Parathyroid adenoma (tissue), 2 donors: Measurements from ENCODE around the gene BRAF.
"Not testable (repeated sequence)": the region's sequence is repeated elsewhere in the genome, so short reads cannot be mapped to it uniquely, and the experiment has no call there.

Source experiments
- H2AFZ ChIP-seq: fragments of 300-600 bp; sonication (generic); one replicate; pipeline ENCODE4 v1.7.0; 2017; ENCODE audit warnings: antibody characterized with exemption, mild to moderate bottlenecking
- H3K27ac ChIP-seq: fragments of 300-600 bp; sonication (generic); one replicate; pipeline ENCODE4 v1.7.0; 2017
- H3K27me3 ChIP-seq: fragments of 300-600 bp; sonication (generic); one replicate; pipeline ENCODE4 v1.7.0; 2017; ENCODE audit warnings: low read length; ENCODE audit not compliant: control insufficient read depth, insufficient read depth
- H3K36me3 ChIP-seq: fragments of 300-600 bp; sonication (generic); one replicate; pipeline ENCODE4 v1.7.0; 2017; ENCODE audit warnings: low read length; ENCODE audit not compliant: control insufficient read depth, insufficient read depth
- H3K4me1 ChIP-seq: fragments of 300-600 bp; sonication (generic); one replicate; pipeline ENCODE4 v1.7.0; 2017; ENCODE audit warnings: control low read depth
- H3K4me2 ChIP-seq: fragments of 300-600 bp; sonication (generic); one replicate; pipeline ENCODE4 v1.7.0; 2017; ENCODE audit warnings: low read length
- H3K4me3 ChIP-seq: fragments of 300-600 bp; sonication (generic); one replicate; pipeline ENCODE4 v1.7.0; 2017; ENCODE audit warnings: low read depth, low read length
- H3K79me2 ChIP-seq: fragments of 300-600 bp; sonication (generic); one replicate; pipeline ENCODE4 v1.7.0; 2017; ENCODE audit warnings: control low read depth
- H3K9ac ChIP-seq: fragments of 300-600 bp; sonication (generic); one replicate; pipeline ENCODE4 v1.7.0; 2017; ENCODE audit warnings: mild to moderate bottlenecking
- H3K9me3 ChIP-seq: fragments of 300-600 bp; sonication (generic); one replicate; pipeline ENCODE4 v1.7.0; 2017; ENCODE audit warnings: low read length; ENCODE audit not compliant: control insufficient read depth
- CTCF ChIP-seq: fragments of 300-600 bp; sonication (generic); IDR thresholded peaks from one replicate; pipeline ENCODE4 v1.7.0; 2017; ENCODE audit warnings: antibody characterized with exemption, mild to moderate bottlenecking
- donor health status: primary hyperparathyroidism.

The BRAF gene

GRCh38 chr7:140678816-140679130, 246.0 kb downstream of the BRAF start:
- Histone ChIP-seq H3K9ac (no peak overlapping the region), H3K27ac (no peak overlapping the region), H3K9me3 (no peaks in the 10 kb centered on the region), H3K4me2 (no peak overlapping the region), H3K4me1 (peaks cover 6% of the 10 kb centered on the region), H3K4me3 (no peak overlapping the region), H3K36me3 (no peaks in the 10 kb centered on the region), H3K27me3 (no peaks in the 10 kb centered on the region), H3K79me2 (peaks cover 3% of the 10 kb centered on the region), H2AFZ (no peak overlapping the region)
- no peak for TF ChIP-seq CTCF

- TF ChIP-seq CTCF: no peak
- H3K36me3 ChIP-seq: no peaks in the 10 kb centered on the region
- H3K9me3 ChIP-seq: no peaks in the 10 kb centered on the region
- H3K9ac ChIP-seq: no peak overlapping the region
- H3K27me3 ChIP-seq: no peaks in the 10 kb centered on the region
- H3K4me1 ChIP-seq: peaks cover 9% of the 10 kb centered on the region
- no peak overlapping the region for H3K4me2 ChIP-seq
- H2AFZ ChIP-seq: no peak overlapping the region
- peaks cover 3% of the 10 kb centered on the region for H3K79me2 ChIP-seq
- H3K27ac ChIP-seq: no peak overlapping the region
- no peak overlapping the region for H3K4me3 ChIP-seq
These were observed 246.5 kb downstream of the BRAF start for GRCh38 chr7:140678081-140678815.

GRCh38 chr7:140677496-140677895, 247.2 kb downstream of the BRAF start:
- H3K4me3 ChIP-seq: no peak overlapping the region
- H3K79me2 ChIP-seq: peaks cover 3% of the 10 kb centered on the region
- no peaks in the 10 kb centered on the region for H3K27me3 ChIP-seq
- peaks cover 9% of the 10 kb centered on the region for H3K4me1 ChIP-seq
- H3K9me3 ChIP-seq: no peaks in the 10 kb centered on the region
- H3K27ac ChIP-seq: no peak overlapping the region
- no peak for TF ChIP-seq CTCF
- H3K9ac ChIP-seq: no peak overlapping the region
- H2AFZ ChIP-seq: no peak overlapping the region
- H3K36me3 ChIP-seq: no peaks in the 10 kb centered on the region
- H3K4me2 ChIP-seq: no peak overlapping the region

GRCh38 chr7:140676956-140677355, 247.8 kb downstream of the BRAF start:
- H3K9ac ChIP-seq, H3K27ac ChIP-seq, H3K79me2 ChIP-seq, H3K36me3 ChIP-seq, H3K27me3 ChIP-seq, H3K4me3 ChIP-seq, H3K9me3 ChIP-seq, H3K4me2 ChIP-seq, H2AFZ ChIP-seq: not testable (repeated sequence)
- peaks cover 12% of the 10 kb centered on the region for H3K4me1 ChIP-seq

GRCh38 chr7:140676306-140676705, 248.4 kb downstream of the BRAF start:
- no peak overlapping the region for H3K9ac ChIP-seq
- H2AFZ ChIP-seq: no peak overlapping the region
- peaks cover 13% of the 10 kb centered on the region for H3K4me1 ChIP-seq
- H3K79me2 ChIP-seq: peaks cover 3% of the 10 kb centered on the region
- no peak overlapping the region for H3K4me2 ChIP-seq
- H3K9me3 ChIP-seq: no peaks in the 10 kb centered on the region
- TF ChIP-seq CTCF: no peak
- H3K27me3 ChIP-seq: no peaks in the 10 kb centered on the region
- no peak overlapping the region for H3K4me3 ChIP-seq
- H3K27ac ChIP-seq: no peak overlapping the region
- no peaks in the 10 kb centered on the region for H3K36me3 ChIP-seq
